Smooth muscle cell (in vitro differentiated cells): ENCODE measurements around the gene MIER2. TPM values are rescaled to one million over a fixed set of nuclear protein-coding genes. Genes with fewer than 3 reads are reported as not detected.

ENCODE experiments used
- DNase-seq: peaks from one replicate; lab custom pipeline; 2025; ENCODE audit not compliant: unreplicated experiment; lab: John Stamatoyannopoulos, UW
- H2AFZ ChIP-seq: fragments of 200-600 bp; sonication (generic); 2 replicates; pipeline ENCODE4 v1.6.0; 2016; ENCODE audit warnings: antibody characterized with exemption, low read depth, mild to moderate bottlenecking
- H3F3A ChIP-seq: fragments of 200-600 bp; sonication (generic); 2 replicates; pipeline ENCODE4 v1.6.0; 2017; ENCODE audit warnings: antibody characterized with exemption, low read depth
- H3K27ac ChIP-seq: fragments of 200-600 bp; sonication (generic); 2 replicates; pipeline ENCODE4 v1.5.1; 2016; ENCODE audit warnings: low read depth, mild to moderate bottlenecking
- H3K27me3 ChIP-seq: fragments of 200-600 bp; sonication (generic); 2 replicates; pipeline ENCODE4 v1.6.1; 2016; ENCODE audit warnings: low read depth, mild to moderate bottlenecking
- H3K36me3 ChIP-seq: fragments of 200-600 bp; sonication (generic); 2 replicates; pipeline ENCODE4 v1.5.1; 2016; ENCODE audit warnings: low read depth
- H3K4me1 ChIP-seq: fragments of 200-600 bp; sonication (generic); 2 replicates; pipeline ENCODE4 v1.5.1; 2016; ENCODE audit warnings: low read depth
- H3K4me2 ChIP-seq: fragments of 200-600 bp; sonication (generic); 2 replicates; pipeline ENCODE4 v1.6.0; 2016; ENCODE audit warnings: mild to moderate bottlenecking
- H3K4me3 ChIP-seq: fragments of 200-600 bp; sonication (generic); 2 replicates; pipeline ENCODE4 v1.5.1; 2016; ENCODE audit warnings: mild to moderate bottlenecking
- H3K79me2 ChIP-seq: fragments of 200-600 bp; sonication (generic); 2 replicates; pipeline ENCODE4 v1.6.0; 2016; ENCODE audit warnings: low read depth, mild to moderate bottlenecking
- H3K9ac ChIP-seq: fragments of 200-600 bp; sonication (generic); 2 replicates; pipeline ENCODE4 v1.6.0; 2016; ENCODE audit warnings: low read depth
- H3K9me3 ChIP-seq: fragments of 200-600 bp; sonication (generic); replicated peaks from 2 replicates; pipeline ENCODE4 v1.5.1; 2016; ENCODE audit warnings: low read depth
- H4K20me1 ChIP-seq: fragments of 200-600 bp; sonication (generic); 2 replicates; pipeline ENCODE4 v1.6.0; 2016; ENCODE audit warnings: low read depth
- WGBS: methylation state at CpG from one replicate; pipeline ENCODE4 v1.1.7; 2016; ENCODE audit warnings: low lambda C conversion rate; 5-methylcytosine and 5-hydroxymethylcytosine counted together
- polyA plus RNA-seq: library from polyadenylated mRNA; unstranded; fragments of >200 nt; fragmentation: Nextera tagmentation; extraction: Ambion mirVana; gene quantifications from 2 replicates; pipeline ENCODE4 v1.2.1, GENCODE V29; 2016
- total RNA-seq: library from RNA; depleted of rRNA; stranded (reverse); fragments of >200 nt; gene quantifications from 2 replicates; pipeline ENCODE4 v1.2.3, GENCODE V29; 2014
- TF ChIP-seq, protein P1 (sequence below): fragments of 200-600 bp; sonication (generic); IDR thresholded peaks from 2 replicates; pipeline ENCODE4 v1.5.1; 2017; ENCODE audit warnings: borderline replicate concordance, mild to moderate bottlenecking, antibody characterized with exemption; ENCODE audit not compliant: insufficient read depth, poor library complexity, severe bottlenecking

MIER2 gene
- total and polyA plus RNA-seq, 2 experiments from 2014 or later: 12.7 to 79.7 TPM

- no peaks in the 10 kb centered on the region for H3K36me3 ChIP-seq
Measured at GRCh38 chr19:306151-306900, 38.3 kb downstream of the MIER2 start.

GRCh38 chr19:305240-306150 lies 39.1 kb downstream of the MIER2 start:
- no peak overlapping the region for H3K27ac ChIP-seq
- TF ChIP-seq, protein P1, sequence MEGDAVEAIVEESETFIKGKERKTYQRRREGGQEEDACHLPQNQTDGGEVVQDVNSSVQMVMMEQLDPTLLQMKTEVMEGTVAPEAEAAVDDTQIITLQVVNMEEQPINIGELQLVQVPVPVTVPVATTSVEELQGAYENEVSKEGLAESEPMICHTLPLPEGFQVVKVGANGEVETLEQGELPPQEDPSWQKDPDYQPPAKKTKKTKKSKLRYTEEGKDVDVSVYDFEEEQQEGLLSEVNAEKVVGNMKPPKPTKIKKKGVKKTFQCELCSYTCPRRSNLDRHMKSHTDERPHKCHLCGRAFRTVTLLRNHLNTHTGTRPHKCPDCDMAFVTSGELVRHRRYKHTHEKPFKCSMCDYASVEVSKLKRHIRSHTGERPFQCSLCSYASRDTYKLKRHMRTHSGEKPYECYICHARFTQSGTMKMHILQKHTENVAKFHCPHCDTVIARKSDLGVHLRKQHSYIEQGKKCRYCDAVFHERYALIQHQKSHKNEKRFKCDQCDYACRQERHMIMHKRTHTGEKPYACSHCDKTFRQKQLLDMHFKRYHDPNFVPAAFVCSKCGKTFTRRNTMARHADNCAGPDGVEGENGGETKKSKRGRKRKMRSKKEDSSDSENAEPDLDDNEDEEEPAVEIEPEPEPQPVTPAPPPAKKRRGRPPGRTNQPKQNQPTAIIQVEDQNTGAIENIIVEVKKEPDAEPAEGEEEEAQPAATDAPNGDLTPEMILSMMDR: no peak
- H3K4me1 ChIP-seq: no peaks in the 10 kb centered on the region
- peaks cover 64% of the 10 kb centered on the region for H4K20me1 ChIP-seq
- no peaks in the 10 kb centered on the region for H3K9me3 ChIP-seq
- no peaks in the 10 kb centered on the region for H3F3A ChIP-seq
- H3K4me2 ChIP-seq: no peak overlapping the region
- WGBS: 98% methylated on average over 39 of the region's 43 CpGs
- no peaks in the 10 kb centered on the region for H3K79me2 ChIP-seq
- DNase-seq: no peak
- no peaks in the 10 kb centered on the region for H3K27me3 ChIP-seq
- H3K4me3 ChIP-seq: no peak overlapping the region
- no peak overlapping the region for H3K9ac ChIP-seq
- no peak overlapping the region for H2AFZ ChIP-seq
- no peaks in the 10 kb centered on the region for H3K36me3 ChIP-seq

More at GRCh38 chr19:306151-306900, 38.3 kb downstream of the MIER2 start:
- Histone ChIP-seq H3F3A (no peaks in the 10 kb centered on the region), H3K27ac (no peak overlapping the region), H3K4me1 (no peaks in the 10 kb centered on the region), H3K4me3 (no peak overlapping the region), H3K9ac (no peak overlapping the region), H3K79me2 (no peaks in the 10 kb centered on the region), H3K27me3 (no peaks in the 10 kb centered on the region), H3K4me2 (no peak overlapping the region), H4K20me1 (peaks cover 72% of the 10 kb centered on the region), H3K9me3 (no peaks in the 10 kb centered on the region), H2AFZ (no peak overlapping the region)
- no peak for DNase-seq
- TF ChIP-seq, protein P1: no peak
- WGBS: 98% methylated on average over 48 of the region's 50 CpGs

- H3K79me2 ChIP-seq: no peaks in the 10 kb centered on the region
- TF ChIP-seq, protein P1: no peak
- H3K9me3 ChIP-seq: no peaks in the 10 kb centered on the region
- H3K36me3 ChIP-seq: no peaks in the 10 kb centered on the region
- H2AFZ ChIP-seq: no peak overlapping the region
- H3K4me1 ChIP-seq: peaks cover 7% of the 10 kb centered on the region
- H3K27ac ChIP-seq: no peak overlapping the region
- H4K20me1 ChIP-seq: peaks cover 4% of the 10 kb centered on the region
- H3K9ac ChIP-seq: no peak overlapping the region
- H3K27me3 ChIP-seq: peaks cover 32% of the 10 kb centered on the region
- 96% methylated on average over 22 of the region's 22 CpGs for WGBS
- no peak overlapping the region for H3K4me2 ChIP-seq
- H3F3A ChIP-seq: no peaks in the 10 kb centered on the region
- H3K4me3 ChIP-seq: no peak overlapping the region
- DNase-seq: no peak
Measured at GRCh38 chr19:296476-297225, 47.9 kb downstream of the MIER2 start.
